HL-60/S4 treated with phorbol 12-myristate 13-acetate at 8.2 ng/mL for 4 days and 3 days (cell line): ENCODE results near the gene RSPH6A.

Source experiments
- in situ Hi-C: fragments of 300-500 bp; cut with MboI; formaldehyde crosslinking; loops from 2 replicates; pipeline ENCODE4 v1.15.0; 2022; ENCODE audit warnings: low sequenced_read_pairs

The RSPH6A gene

GRCh38 chr19:45825917-45826893, 11.1 kb upstream of the RSPH6A start:
- in situ Hi-C loops: no loop called here

- in situ Hi-C loops: no loop called here
Measured at GRCh38 chr19:45825263-45825605, 10.1 kb upstream of the RSPH6A start.

- in situ Hi-C loops: no loop called here
Measured at GRCh38 chr19:45824531-45825262, 9.6 kb upstream of the RSPH6A start.

DNA sequence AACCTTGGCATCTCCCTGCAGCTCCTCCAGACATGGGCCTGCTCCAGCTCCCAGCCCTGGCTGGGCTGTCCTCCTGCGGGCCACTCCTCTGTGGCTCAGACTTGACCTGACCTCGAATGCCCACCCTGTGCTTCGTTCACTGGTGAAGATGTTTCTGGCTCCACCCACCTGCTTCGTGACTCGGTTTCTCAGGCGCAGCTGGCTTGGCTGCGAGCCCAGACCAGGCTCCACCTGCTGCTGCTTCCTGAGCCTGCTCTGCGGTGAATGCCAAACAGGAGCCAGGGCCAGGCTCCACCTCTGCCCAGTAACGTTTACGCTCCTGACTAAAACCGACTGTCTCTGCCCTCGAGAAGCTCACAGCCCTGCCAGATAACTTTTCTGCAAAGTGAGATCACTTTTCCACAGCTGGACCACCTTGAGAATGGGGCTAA, 8.9 kb upstream of the RSPH6A start:
- in situ Hi-C loops: no loop called here

DNA sequence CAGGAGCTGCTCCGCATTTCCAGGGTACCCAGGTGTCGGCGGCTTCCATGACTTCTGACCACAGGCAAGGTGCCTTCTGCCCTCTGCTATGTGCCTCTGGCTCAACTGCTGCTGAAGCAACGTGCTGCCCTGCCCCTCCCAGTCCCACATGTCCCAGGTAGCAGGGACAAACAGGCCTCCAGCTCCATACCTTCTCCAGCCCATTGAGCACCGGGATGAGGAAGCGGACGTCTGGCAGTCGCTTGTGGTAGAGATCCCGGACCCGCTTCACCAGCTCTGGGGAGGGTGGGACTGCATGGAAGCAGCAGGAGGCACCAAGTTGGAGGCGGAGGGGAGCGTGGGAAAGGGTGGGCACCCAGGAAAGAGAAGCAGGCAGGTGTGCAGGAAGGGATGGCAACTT, 8.1 kb upstream of the RSPH6A start:
- in situ Hi-C loops: no loop called here

GRCh38 chr19:45822716-45823115, 7.6 kb upstream of the RSPH6A start:
- in situ Hi-C loops: no loop called here

- in situ Hi-C loops: no loop called here
Measured at GRCh38 chr19:45821570-45821969, 6.5 kb upstream of the RSPH6A start.

DNA sequence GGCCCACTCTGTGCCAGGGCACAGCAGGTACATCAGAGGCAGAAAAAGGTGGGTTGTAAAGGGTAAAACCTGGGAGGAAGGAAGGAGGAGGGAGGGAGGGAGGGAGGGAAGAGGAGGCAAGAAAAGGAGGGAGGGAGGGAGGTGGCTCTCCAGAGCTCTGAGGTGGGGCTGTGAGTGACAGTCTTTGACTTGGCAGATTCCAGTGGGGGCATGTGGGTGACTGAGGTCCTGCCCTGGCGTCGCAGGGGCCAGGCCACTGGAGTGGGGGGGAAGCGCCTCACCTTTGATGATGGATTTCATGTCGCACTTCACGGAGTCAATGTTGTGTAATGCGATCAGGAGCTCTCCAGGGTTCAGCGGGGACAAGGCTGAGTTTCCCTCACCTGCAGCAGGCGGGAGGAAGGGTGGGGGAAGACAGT, 6.0 kb upstream of the RSPH6A start:
- in situ Hi-C loops: no loop called here

DNA sequence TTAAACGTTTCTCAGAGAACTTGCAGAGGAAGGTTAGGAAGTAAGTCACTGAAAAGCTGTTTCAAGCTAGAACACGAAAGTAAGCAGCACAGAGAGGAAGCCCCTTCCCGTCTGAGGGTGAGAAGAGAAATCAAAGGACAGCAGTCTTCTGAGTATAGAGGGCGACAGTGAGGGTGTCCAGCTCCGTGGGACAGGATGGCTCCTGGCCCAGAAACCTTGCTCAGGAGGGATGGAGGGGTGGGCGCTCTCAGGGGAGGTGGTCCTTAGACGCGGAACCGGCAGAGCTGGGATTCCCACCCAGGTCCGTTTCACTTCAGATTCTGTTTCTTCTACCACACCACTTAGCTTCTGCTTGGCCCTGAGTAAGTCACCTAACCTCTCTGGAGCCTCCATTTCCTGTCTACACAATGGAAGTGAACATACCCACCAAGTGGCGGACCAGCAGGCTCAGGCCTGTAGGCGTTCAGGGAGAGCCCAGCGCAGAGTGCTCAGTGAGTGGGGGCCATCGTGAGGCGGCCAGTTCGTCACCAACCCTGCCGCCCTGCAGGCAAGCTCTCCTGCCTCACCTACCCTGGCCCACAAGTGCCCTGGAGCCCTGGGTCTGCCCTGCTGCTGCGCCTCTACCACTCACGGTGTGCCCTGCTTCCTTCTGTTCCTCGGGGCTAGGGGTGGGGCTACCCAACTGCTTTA, 5.5 kb upstream of the RSPH6A start:
- in situ Hi-C loops: no loop called here

DNA sequence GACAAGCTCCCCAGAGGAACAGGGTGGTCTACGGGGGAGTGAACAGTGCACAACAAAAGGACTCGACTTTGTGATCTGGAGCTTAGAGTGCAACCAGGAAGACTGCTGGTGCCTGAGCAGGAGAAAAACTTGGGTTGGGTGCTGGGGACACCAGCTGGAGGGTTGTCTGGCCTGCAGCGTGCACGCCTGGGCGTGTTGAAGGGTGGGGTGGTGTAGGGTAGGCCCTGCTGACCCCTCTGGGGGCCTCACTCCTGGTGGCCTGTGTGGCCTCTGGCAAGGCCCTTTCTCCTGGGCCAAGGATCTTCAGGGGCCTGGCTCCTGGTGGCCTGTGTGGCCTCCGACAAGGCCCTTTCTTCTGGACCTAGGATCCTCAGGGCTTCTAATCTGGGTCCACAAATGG, 4.7 kb upstream of the RSPH6A start:
- in situ Hi-C loops: no loop called here

- in situ Hi-C loops: no loop called here
Measured at GRCh38 chr19:45817725-45818301, 2.7 kb upstream of the RSPH6A start.

DNA sequence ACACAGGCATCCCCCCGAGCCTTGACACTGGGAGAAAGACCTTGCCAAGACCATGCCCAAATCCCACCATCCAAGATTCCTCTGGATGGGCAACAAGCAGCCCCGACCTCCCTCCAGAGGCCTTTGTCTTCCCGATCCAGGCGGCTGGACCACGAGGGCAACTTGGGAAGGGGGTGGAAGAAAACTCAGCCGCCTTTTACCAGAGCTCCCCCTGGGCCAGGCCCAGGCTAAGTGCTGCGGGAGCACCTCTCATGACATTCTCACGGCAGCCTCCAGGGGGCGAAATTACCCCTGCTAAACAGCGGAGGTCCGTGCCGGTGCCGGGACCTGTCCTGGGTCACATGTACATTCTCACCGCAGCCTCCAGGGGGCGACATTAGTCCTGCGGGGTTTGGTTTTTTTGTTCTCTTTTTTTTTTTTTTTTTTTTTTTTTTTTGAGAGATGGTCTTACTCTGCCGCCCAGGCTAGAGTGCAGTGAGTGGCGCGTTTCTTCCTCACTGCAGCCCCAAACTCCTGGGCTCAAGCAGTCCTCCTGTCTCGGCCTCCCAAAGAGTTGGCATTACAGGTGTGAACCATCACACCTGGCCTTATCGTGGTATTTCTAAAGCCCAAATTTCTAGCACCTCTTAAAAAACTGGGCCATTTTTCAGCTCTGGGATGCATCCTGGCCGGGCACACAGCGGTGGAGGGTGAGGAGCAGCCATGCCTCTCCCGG, 2.1 kb upstream of the RSPH6A start:
- in situ Hi-C loops: no loop called here

DNA sequence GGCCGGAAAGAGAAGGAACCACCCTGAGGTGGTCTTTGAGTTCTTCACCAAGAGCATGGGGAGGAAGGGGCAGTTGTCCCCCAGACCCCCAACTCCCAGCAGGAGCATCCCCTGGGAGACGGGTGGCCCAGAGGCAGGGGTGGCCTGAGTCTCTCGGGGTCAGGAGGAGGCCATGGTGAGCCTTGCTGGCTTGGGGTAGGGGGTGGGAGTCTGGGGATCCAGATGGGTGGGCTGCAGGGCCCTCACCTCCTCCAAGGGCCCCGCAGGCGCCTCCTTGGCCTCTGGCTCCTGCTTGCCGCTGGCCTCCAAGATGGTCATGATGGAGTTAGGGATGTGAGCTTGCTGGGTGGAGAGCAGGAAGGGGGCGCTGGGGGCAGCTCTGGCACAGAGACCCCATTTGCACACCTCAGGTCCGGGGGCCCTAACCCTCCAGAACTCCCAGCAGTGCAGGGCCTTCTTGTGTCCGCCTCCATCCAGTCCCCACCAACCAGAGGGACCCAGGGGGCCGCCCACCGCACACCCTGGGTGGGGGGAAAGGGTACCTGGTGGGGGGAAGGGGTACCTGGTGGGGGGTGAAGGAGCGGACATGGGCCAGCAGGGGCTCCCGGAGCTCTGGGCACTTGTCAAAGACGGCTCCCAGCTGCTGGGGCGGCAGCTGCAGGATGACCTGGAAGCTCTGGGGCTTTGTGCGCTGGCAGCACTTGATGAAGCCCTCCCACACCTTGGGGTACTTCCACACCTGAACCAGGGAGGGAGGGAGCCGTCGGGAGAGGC, 1.3 kb upstream of the RSPH6A start:
- in situ Hi-C loops: no loop called here

GRCh38 chr19:45815481-45816216, 541 bp upstream of the RSPH6A start:
- in situ Hi-C loops: no loop called here

DNA sequence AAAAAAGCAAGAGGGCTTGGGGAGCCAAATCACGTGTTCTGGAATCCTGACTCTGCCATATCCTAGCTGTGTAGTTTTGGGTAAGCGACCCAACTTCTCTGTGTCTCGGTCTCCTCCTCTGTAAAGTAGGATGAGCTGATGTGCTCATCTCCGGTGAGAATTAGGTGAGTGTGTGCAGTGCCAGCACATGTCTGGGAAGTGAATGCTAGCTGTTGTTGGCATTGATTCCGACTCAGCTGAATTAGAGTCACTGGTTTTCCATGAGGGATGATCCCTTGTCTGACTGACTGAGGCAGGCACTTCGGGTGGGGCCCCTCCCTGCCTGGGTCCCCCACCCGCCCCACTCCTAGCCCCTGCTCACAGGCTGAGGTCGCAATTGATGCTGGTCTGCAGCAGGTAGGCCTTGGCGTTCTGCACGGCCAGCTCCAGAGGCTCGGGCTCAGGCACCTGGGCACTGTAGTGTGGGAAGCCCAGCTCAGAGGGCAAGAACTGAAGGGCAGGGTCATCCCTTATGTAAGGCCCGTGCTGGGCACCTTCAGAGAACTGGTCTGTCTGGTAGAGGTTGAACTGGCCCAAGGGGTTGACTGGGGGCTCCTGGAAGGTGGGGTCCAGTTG, 835 bp downstream of the RSPH6A start:
- in situ Hi-C loops: no loop called here

GRCh38 chr19:45812297-45812696, 2.8 kb downstream of the RSPH6A start:
- in situ Hi-C loops: no loop called here

DNA sequence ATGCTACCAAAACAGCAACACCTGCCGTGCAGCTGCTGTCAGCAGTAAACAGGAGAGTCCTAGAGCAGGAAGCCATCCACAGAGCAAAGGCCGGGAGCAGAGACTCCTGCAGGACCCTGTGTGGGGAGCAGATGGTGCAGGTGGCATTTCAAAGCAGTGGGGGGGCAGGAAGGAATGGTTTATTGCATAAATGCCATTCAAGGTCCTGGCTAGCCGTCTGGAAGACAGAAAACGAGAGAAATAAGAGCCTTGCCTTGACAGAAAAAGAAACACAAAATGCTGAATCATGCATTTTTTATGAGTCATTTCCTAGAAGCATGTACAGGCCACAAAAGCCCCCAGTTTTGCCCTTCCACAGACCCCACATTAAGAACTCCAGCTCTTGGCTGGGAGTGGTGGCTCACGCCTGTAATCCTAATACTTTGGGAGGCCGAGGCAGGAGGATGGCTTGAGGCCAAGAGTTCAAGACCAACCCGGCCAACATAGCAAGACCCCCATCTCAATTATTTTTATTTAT, 5.4 kb downstream of the RSPH6A start:
- in situ Hi-C loops: no loop called here

GRCh38 chr19:45805719-45806118, 9.4 kb downstream of the RSPH6A start:
- in situ Hi-C loops: no loop called here

DNA sequence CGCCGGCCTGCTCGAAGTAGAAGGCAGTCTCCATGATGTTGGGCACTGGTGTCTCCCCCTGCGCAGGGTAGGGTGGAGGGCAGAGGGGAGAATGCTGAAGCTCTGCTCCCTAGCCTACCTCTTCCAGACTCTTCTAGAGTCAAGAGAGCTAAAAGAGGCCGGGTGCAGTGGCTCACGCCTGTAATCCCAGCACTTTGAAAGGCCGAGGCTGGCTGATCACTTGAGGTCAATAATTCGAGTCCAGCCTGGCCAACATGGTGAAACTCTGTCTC, 10.2 kb downstream of the RSPH6A start:
- in situ Hi-C loops: no loop called here
